CD14-positive monocyte (primary cell): Measurements from ENCODE around the gene NCR1. TPM values are rescaled to one million over a fixed set of nuclear protein-coding genes. Genes with fewer than 3 reads are reported as not detected.
"Not testable (repeated sequence)": the region's sequence is repeated elsewhere in the genome, so short reads cannot be mapped to it uniquely, and the experiment has no call there.

Experiments
- DNase-seq, 3 donors: peaks; one replicate each; pipeline ENCODE4 v3.0.0-alpha.2; 2011 to 2022
- H2AFZ ChIP-seq: 2 replicates; pipeline ENCODE4 v1.6.0; 2012; ENCODE audit warnings: mild to moderate bottlenecking, low read depth, low read length, inconsistent platforms; ENCODE audit not compliant: insufficient read depth, poor library complexity, severe bottlenecking
- H3K27ac ChIP-seq, 2 donors: 1 replicate in 1 of 2; 2 replicates in 1 of 2; pipeline ENCODE4 v1.5.1; 2012 to 2013; ENCODE audit warnings: low read length in 2 of 2, control low read depth in 1 of 2, inconsistent platforms in 1 of 2, low read depth in 1 of 2, mild to moderate bottlenecking in 1 of 2
- H3K27me3 ChIP-seq, 2 donors: one replicate each; pipeline versions ENCODE4 v1.6.0 to v1.6.1; 2011 to 2013; ENCODE audit warnings: low read length in 2 of 2; ENCODE audit not compliant: control insufficient read depth in 2 of 2, insufficient read depth in 2 of 2
- H3K36me3 ChIP-seq, 2 donors: replicated peaks in 1 of 2; 1 replicate in 1 of 2; 2 replicates in 1 of 2; pipeline versions ENCODE4 v1.5.1 to v1.6.1; 2012 to 2013; ENCODE audit warnings: low read length in 2 of 2, control low read depth in 1 of 2, inconsistent platforms in 1 of 2, mild to moderate bottlenecking in 1 of 2; ENCODE audit not compliant: insufficient read depth in 2 of 2, control insufficient read depth in 1 of 2
- H3K4me1 ChIP-seq, 2 donors: 1 replicate in 1 of 2; 2 replicates in 1 of 2; pipeline versions ENCODE4 v1.5.1 to v1.6.1; 2012 to 2013; ENCODE audit warnings: low read length in 2 of 2, control low read depth in 1 of 2, inconsistent platforms in 1 of 2, mild to moderate bottlenecking in 1 of 2, moderate library complexity in 1 of 2; ENCODE audit not compliant: insufficient read depth in 2 of 2, control insufficient read depth in 1 of 2
- H3K4me2 ChIP-seq: replicated peaks from 2 replicates; pipeline ENCODE3; 2012; ENCODE audit warnings: low read length, moderate library complexity, mild to moderate bottlenecking; ENCODE audit not compliant: poor library complexity, severe bottlenecking; ENCODE audit errors: extremely low read depth
- H3K4me3 ChIP-seq, 3 experiments: fragments of 200-600 bp in 1 of 3; sonication (generic) in 1 of 3; replicated peaks in 1 of 3; 1 replicate in 2 of 3; 2 replicates in 1 of 3; pipeline ENCODE4 v1.5.1; 2011 to 2013; ENCODE audit warnings: low read length in 3 of 3, mild to moderate bottlenecking in 3 of 3, control low read depth in 2 of 3, low read depth in 2 of 3, inconsistent platforms in 1 of 3, moderate library complexity in 1 of 3
- H3K79me2 ChIP-seq: 2 replicates; pipeline ENCODE4 v1.6.0; 2012; ENCODE audit warnings: mild to moderate bottlenecking, control low read depth, inconsistent platforms, low read length, moderate library complexity; ENCODE audit not compliant: insufficient read depth
- H3K9ac ChIP-seq: 2 replicates; pipeline ENCODE4 v1.6.0; 2017; ENCODE audit warnings: low read length, mild to moderate bottlenecking; ENCODE audit not compliant: insufficient read depth, poor library complexity, severe bottlenecking
- H3K9me3 ChIP-seq, 2 donors: replicated peaks in 1 of 2; 1 replicate in 1 of 2; 2 replicates in 1 of 2; pipeline versions ENCODE4 v1.5.1 to v1.6.1; 2012 to 2013; ENCODE audit warnings: low read length in 2 of 2, control low read depth in 1 of 2; ENCODE audit not compliant: control insufficient read depth in 1 of 2, insufficient read depth in 1 of 2
- H4K20me1 ChIP-seq: 2 replicates; pipeline ENCODE4 v1.6.0; 2012; ENCODE audit warnings: mild to moderate bottlenecking, low read length, control low read depth, moderate library complexity; ENCODE audit not compliant: insufficient read depth
- H3K27ac Mint-ChIP-seq, 7 donors: one replicate each; pipeline ENCODE4 v1.8.0; 2020; ENCODE audit warnings: mild to moderate bottlenecking in 7 of 7, mixed read lengths in 7 of 7, moderate library complexity in 6 of 7, inconsistent platforms in 2 of 7
- H3K27me3 Mint-ChIP-seq, 3 donors: one replicate each; pipeline ENCODE4 v1.8.0; 2021 to 2022; ENCODE audit warnings: low read depth in 3 of 3, mild to moderate bottlenecking in 3 of 3, mixed read lengths in 3 of 3, moderate library complexity in 3 of 3, inconsistent platforms in 1 of 3
- H3K36me3 Mint-ChIP-seq, 2 donors: one replicate each; pipeline ENCODE4 v1.8.0; 2020; ENCODE audit warnings: mixed read lengths in 2 of 2, inconsistent platforms in 1 of 2, mild to moderate bottlenecking in 1 of 2
- H3K4me1 Mint-ChIP-seq: one replicate; pipeline ENCODE4 v1.8.0; 2020; ENCODE audit warnings: mild to moderate bottlenecking, mixed read lengths
- H3K4me3 Mint-ChIP-seq, 2 donors: one replicate each; pipeline ENCODE4 v1.8.0; 2020; ENCODE audit warnings: mild to moderate bottlenecking in 2 of 2, mixed read lengths in 2 of 2, moderate library complexity in 1 of 2
- H3K9me3 Mint-ChIP-seq, 7 donors: one replicate each; pipeline ENCODE4 v1.8.0; 2020 to 2022; ENCODE audit warnings: mixed read lengths in 7 of 7, mild to moderate bottlenecking in 6 of 7, moderate library complexity in 6 of 7, inconsistent platforms in 2 of 7
- WGBS: methylation state at CpG from one replicate; pipeline ENCODE4 v1.1.5; 2013; ENCODE audit warnings: missing lambda C conversion rate; ENCODE audit not compliant: insufficient coverage; 5-methylcytosine and 5-hydroxymethylcytosine counted together
- intact Hi-C, 2 donors: fragments of 100-400 bp; cut with micrococcal nuclease; formaldehyde crosslinking; loops; one replicate each; pipeline versions ENCODE4 v1.15.0 to v1.15.1; 2023
- polyA plus RNA-seq, 3 donors: library from polyadenylated mRNA; depleted of rRNA in 1 of 3; unstranded in 2 of 3; stranded (reverse) in 1 of 3; fragments of 300-500 nt in 2 of 3; fragments of >200 nt in 1 of 3; fragmentation: Illumina TruSeq in 2 of 3; gene quantifications; 1 replicate in 2 of 3; 2 replicates in 1 of 3; pipeline ENCODE4 v1.2.3, GENCODE V29; 2012 to 2021
- TF ChIP-seq, protein P1 (sequence below): fragments of 200-600 bp; IDR thresholded peaks from one replicate; pipeline ENCODE4 v1.8.0; 2022; ENCODE audit warnings: antibody characterized with exemption, mild to moderate bottlenecking

Gene NCR1
- polyA plus RNA-seq, 3 donors = 0.20 to 0.43 TPM; not detected in 1

DNA sequence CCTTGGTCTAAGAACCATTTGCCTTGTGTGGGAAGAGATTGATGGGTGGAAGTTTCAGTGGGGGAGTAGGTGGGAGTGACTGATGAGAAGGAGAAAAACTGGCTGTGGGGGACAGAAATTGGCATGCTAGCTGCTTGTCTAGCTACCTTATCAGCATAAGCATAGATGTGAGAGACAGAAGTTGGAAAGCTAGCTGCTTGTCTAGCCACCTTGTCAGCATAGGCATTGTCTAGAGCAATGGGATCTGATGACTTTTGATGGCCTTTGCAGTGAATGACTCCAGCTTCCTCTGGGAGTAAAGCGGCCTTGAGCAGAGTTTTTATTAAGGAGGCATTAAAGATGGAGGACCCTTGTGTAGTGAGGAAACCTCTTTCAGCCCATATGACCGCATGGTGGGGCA, 9.9 kb upstream of the NCR1 start:
- Mint-ChIP-seq H3K9me3 (peaks cover 0 to 8% (median 0%) of the 10 kb centered on the region in 7 donors), H3K4me1 (peaks cover 50% of the 10 kb centered on the region), H3K27ac (peak overlapping the region in 3 of 7 donors; percentile 28 to 72 (median 51)), H3K4me3 (no peak overlapping the region), H3K27me3 (peaks cover 4 to 21% (median 19%) of the 10 kb centered on the region in 3 donors), H3K36me3 (peaks cover 21 to 31% of the 10 kb centered on the region in 2 donors)
- Histone ChIP-seq H3K36me3 (peaks cover 7 to 14% of the 10 kb centered on the region in 2 donors), H3K27me3 (no peaks in the 10 kb centered on the region), H3K79me2 (no peaks in the 10 kb centered on the region), H3K4me1 (peaks cover 3 to 20% of the 10 kb centered on the region in 2 donors), H2AFZ (no peak overlapping the region), H4K20me1 (peaks cover 23% of the 10 kb centered on the region), H3K27ac (no peak overlapping the region), H3K4me3 (no peak overlapping the region), H3K9ac (no peak overlapping the region), H3K4me2 (no peak overlapping the region), H3K9me3 (no peaks in the 10 kb centered on the region)
- TF ChIP-seq, protein P1, sequence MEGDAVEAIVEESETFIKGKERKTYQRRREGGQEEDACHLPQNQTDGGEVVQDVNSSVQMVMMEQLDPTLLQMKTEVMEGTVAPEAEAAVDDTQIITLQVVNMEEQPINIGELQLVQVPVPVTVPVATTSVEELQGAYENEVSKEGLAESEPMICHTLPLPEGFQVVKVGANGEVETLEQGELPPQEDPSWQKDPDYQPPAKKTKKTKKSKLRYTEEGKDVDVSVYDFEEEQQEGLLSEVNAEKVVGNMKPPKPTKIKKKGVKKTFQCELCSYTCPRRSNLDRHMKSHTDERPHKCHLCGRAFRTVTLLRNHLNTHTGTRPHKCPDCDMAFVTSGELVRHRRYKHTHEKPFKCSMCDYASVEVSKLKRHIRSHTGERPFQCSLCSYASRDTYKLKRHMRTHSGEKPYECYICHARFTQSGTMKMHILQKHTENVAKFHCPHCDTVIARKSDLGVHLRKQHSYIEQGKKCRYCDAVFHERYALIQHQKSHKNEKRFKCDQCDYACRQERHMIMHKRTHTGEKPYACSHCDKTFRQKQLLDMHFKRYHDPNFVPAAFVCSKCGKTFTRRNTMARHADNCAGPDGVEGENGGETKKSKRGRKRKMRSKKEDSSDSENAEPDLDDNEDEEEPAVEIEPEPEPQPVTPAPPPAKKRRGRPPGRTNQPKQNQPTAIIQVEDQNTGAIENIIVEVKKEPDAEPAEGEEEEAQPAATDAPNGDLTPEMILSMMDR = no peak
- 100% methylated on average over 2 of the region's 2 CpGs for WGBS
- intact Hi-C loops = no loop called here
- DNase-seq = no peak

DNA sequence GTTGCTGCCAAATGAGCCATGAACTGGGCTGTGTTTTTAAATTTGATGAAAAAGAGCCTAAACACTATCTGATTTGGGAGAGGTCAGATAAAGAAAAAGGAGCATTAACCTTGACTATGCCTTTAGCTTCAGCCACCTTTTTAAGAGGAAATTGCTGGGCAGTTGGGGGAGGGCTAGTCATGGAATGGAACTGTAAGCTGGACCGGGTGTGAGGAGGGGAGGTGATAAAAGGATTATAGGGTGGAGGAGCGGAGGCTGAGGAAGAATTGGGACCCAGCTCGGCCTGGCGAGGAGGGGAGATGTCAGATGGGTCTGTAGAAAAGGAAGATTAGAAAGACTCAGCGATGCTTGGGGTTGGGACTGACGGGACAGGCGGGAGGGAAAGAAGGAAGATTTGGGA, 7.3 kb upstream of the NCR1 start:
- H2AFZ ChIP-seq, H3K36me3 ChIP-seq, H4K20me1 ChIP-seq, H3K27me3 ChIP-seq, H3K9me3 ChIP-seq, intact Hi-C loops, H3K4me2 ChIP-seq, H3K4me3 Mint-ChIP-seq, H3K9me3 Mint-ChIP-seq, H3K4me3 ChIP-seq, H3K27ac ChIP-seq, DNase-seq, H3K79me2 ChIP-seq, H3K9ac ChIP-seq: not testable (repeated sequence)
- H3K4me1 ChIP-seq = peaks cover 18 to 39% of the 10 kb centered on the region in 2 donors
- peaks cover 4 to 24% (median 19%) of the 10 kb centered on the region in 3 donors for H3K27me3 Mint-ChIP-seq
- peaks cover 66% of the 10 kb centered on the region for H3K4me1 Mint-ChIP-seq
- peak overlapping the region in 1 of 7 donors; percentile 17 for H3K27ac Mint-ChIP-seq
- peaks cover 3 to 18% of the 10 kb centered on the region in 2 donors for H3K36me3 Mint-ChIP-seq
- 90% methylated on average over 5 of the region's 7 CpGs for WGBS

DNA sequence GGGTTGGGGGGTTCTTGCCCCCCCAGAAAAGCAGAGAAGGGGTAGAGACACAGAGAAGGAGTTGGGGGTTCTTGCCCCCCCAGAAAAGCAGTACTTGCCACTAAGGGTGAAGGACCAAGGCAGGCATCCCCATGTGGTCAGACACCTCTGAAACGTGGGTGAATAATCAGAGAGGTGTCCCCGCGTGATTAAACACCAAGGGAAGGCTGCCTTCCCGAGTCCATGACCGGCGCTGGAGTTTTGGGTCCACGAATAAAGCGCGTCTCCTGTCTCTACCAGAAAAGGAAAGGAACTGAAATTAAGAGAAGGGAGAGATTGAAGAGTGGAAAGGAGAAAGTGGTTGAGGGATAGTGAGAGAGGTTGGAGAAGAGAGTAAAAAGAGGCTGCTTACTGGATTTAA, 6.3 kb upstream of the NCR1 start:
- not testable (repeated sequence) for DNase-seq, H4K20me1 ChIP-seq, H3K9ac ChIP-seq, H3K4me3 Mint-ChIP-seq, H3K27me3 ChIP-seq, H3K27ac ChIP-seq, H3K9me3 ChIP-seq, H3K4me3 ChIP-seq, H3K36me3 ChIP-seq, H2AFZ ChIP-seq, H3K4me2 ChIP-seq, H3K79me2 ChIP-seq, H3K9me3 Mint-ChIP-seq
- intact Hi-C loops = loop anchor here in 1 of 2 donors (5.0 kb wide), 1 partner anchor 237 kb away; the partner anchor contains the start of gene LILRB4
- Mint-ChIP-seq H3K36me3 (peaks cover 3 to 18% of the 10 kb centered on the region in 2 donors), H3K4me1 (peaks cover 66% of the 10 kb centered on the region), H3K27ac (peak overlapping the region in 6 of 7 donors; percentile 1 to 97 (median 80)), H3K27me3 (peaks cover 4 to 26% (median 15%) of the 10 kb centered on the region in 3 donors)
- H3K4me1 ChIP-seq = peaks cover 18 to 39% of the 10 kb centered on the region in 2 donors
- WGBS = 92% methylated on average over 9 of the region's 9 CpGs

DNA sequence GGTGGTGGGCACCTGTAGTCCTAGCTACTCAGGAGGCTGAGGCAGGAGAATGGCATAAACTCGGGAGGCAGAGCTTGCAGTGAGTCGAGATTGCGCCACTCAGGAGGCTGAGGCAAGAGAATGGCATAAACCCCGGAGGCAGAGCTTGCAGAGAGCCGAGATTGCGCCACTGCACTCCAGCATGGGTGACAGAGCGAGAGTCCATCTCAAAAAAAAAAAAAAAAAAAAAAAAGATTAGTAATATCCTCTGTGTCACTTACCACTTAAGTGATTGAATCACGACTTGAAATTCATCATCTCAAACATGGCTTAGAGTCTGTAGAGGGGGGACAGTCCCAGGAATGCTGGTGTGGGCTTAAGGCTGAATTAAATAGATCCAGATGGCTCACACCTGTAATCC, 4.8 kb upstream of the NCR1 start:
- intact Hi-C loops = loop anchor here in 1 of 2 donors (5.0 kb wide), 1 partner anchor 239 kb away; the partner anchor contains the start of gene LILRB4
- peak overlapping the region in 1 of 2 donors; percentile 69 for H3K4me3 Mint-ChIP-seq

More for the DNA sequence above, 4.8 kb upstream of the NCR1 start:
- H3K9me3 ChIP-seq, H3K9me3 Mint-ChIP-seq, H3K4me3 ChIP-seq, H3K36me3 ChIP-seq, H4K20me1 ChIP-seq, H3K79me2 ChIP-seq, H2AFZ ChIP-seq: not testable (repeated sequence)
- peak overlapping the region; percentile 81 to 89 for H3K27ac ChIP-seq
- peaks cover 0 to 13% of the 10 kb centered on the region in 2 donors for H3K27me3 ChIP-seq
- Mint-ChIP-seq H3K27me3 (peaks cover 13 to 36% (median 22%) of the 10 kb centered on the region in 3 donors), H3K36me3 (peaks cover 3 to 18% of the 10 kb centered on the region in 2 donors), H3K4me1 (peaks cover 69% of the 10 kb centered on the region), H3K27ac (peak overlapping the region; percentile 97 to 100 (median 99))
- 0% methylated on average over 3 of the region's 8 CpGs for WGBS
- peaks cover 18 to 36% of the 10 kb centered on the region in 2 donors for H3K4me1 ChIP-seq
- H3K9ac ChIP-seq = peak overlapping the region; percentile 41
- peak overlapping the region; percentile 35 for H3K4me2 ChIP-seq
- peak; percentile 88 to 95 (median 89) for DNase-seq
